Ovary (tissue), 3 donors: ENCODE results near the gene RNF208.

ENCODE experiments used
- EP300 ChIP-seq: sonication (generic); formaldehyde crosslinking; IDR thresholded peaks from one replicate; pipeline ENCODE4 v1.6.1; 2017; ENCODE audit warnings: antibody characterized with exemption
- POLR2A ChIP-seq: fragments of 450-650 bp; IDR thresholded peaks from one replicate; pipeline ENCODE4 v1.6.1; 2017; ENCODE audit warnings: antibody characterized with exemption, mild to moderate bottlenecking, moderate library complexity
- TF ChIP-seq, protein P1 (sequence below), 3 donors: fragments of 450-650 bp in 2 of 3; fragments of 200-600 bp in 1 of 3; IDR thresholded peaks; one replicate each; pipeline versions ENCODE4 v1.5.1 to v1.8.0; 2016 to 2022; ENCODE audit warnings: antibody characterized with exemption in 3 of 3, mild to moderate bottlenecking in 1 of 3
- donor health status: DM: no; HTN: no; CAD: no.

GRCh38 chr9:137253717-137254623 lies 31.9 kb upstream of the RNF208 start:
- no peak for TF ChIP-seq POLR2A
- TF ChIP-seq, protein P1, sequence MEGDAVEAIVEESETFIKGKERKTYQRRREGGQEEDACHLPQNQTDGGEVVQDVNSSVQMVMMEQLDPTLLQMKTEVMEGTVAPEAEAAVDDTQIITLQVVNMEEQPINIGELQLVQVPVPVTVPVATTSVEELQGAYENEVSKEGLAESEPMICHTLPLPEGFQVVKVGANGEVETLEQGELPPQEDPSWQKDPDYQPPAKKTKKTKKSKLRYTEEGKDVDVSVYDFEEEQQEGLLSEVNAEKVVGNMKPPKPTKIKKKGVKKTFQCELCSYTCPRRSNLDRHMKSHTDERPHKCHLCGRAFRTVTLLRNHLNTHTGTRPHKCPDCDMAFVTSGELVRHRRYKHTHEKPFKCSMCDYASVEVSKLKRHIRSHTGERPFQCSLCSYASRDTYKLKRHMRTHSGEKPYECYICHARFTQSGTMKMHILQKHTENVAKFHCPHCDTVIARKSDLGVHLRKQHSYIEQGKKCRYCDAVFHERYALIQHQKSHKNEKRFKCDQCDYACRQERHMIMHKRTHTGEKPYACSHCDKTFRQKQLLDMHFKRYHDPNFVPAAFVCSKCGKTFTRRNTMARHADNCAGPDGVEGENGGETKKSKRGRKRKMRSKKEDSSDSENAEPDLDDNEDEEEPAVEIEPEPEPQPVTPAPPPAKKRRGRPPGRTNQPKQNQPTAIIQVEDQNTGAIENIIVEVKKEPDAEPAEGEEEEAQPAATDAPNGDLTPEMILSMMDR (IDR thresholded peaks at IDR 0.05): no peak
- TF ChIP-seq EP300: no peak
